ENCODE results near the gene ACSL3.
A peak's percentile ranks its signal among the peaks of the same experiment; 100 is the strongest.
"Not testable (repeated sequence)": the region's sequence is repeated elsewhere in the genome, so short reads cannot be mapped to it uniquely, and the experiment has no call there.

ACSL3 gene

GRCh38 chr2:222854773-222855700, 5.8 kb upstream of the ACSL3 start:
- DNase-seq = no peak

- DNase-seq = peak; percentile 52
Observed at GRCh38 chr2:222859786-222860612, 837 bp upstream of the ACSL3 start.

- no peak for DNase-seq
Observed at GRCh38 chr2:222861411-222862105, 722 bp downstream of the ACSL3 start.

GRCh38 chr2:222862106-222862908, 1.5 kb downstream of the ACSL3 start:
- no peak for DNase-seq

GRCh38 chr2:222862909-222863544, 2.2 kb downstream of the ACSL3 start:
- DNase-seq = no peak

GRCh38 chr2:222864296-222864695, 3.5 kb downstream of the ACSL3 start:
- no peak for DNase-seq

- no peak for DNase-seq
Observed at GRCh38 chr2:222865301-222865700, 4.5 kb downstream of the ACSL3 start.

- no peak for DNase-seq
Observed at GRCh38 chr2:222866358-222866960, 5.6 kb downstream of the ACSL3 start.

GRCh38 chr2:222868560-222869251, 7.9 kb downstream of the ACSL3 start:
- not testable (repeated sequence) for DNase-seq

- DNase-seq = no peak
Observed at GRCh38 chr2:222869252-222869560, 8.4 kb downstream of the ACSL3 start.

GRCh38 chr2:222871291-222871690, 10.5 kb downstream of the ACSL3 start:
- DNase-seq = no peak

- DNase-seq = no peak
Observed at GRCh38 chr2:222872551-222872950, 11.7 kb downstream of the ACSL3 start.

GRCh38 chr2:222875482-222875881, 14.6 kb downstream of the ACSL3 start:
- no peak for DNase-seq

GRCh38 chr2:222876947-222877346, 16.1 kb downstream of the ACSL3 start:
- no peak for DNase-seq

- no peak for DNase-seq
Observed at GRCh38 chr2:222877556-222878300, 16.9 kb downstream of the ACSL3 start.

- DNase-seq = no peak
Observed at GRCh38 chr2:222878301-222878876, 17.6 kb downstream of the ACSL3 start.

GRCh38 chr2:222878877-222879603, 18.2 kb downstream of the ACSL3 start:
- DNase-seq = no peak

GRCh38 chr2:222879604-222879933, 18.7 kb downstream of the ACSL3 start:
- DNase-seq = no peak

- no peak for DNase-seq
Observed at GRCh38 chr2:222882484-222882928, 21.7 kb downstream of the ACSL3 start.

Measured in DMS153 (cell line).